Renal cortical epithelial cell (primary cell): ENCODE data around the gene NME8. TPM values are rescaled to one million over a fixed set of nuclear protein-coding genes. Genes with fewer than 3 reads are reported as not detected.
"Not testable (repeated sequence)": the region's sequence is repeated elsewhere in the genome, so short reads cannot be mapped to it uniquely, and the experiment has no call there.

Experiments used
- DNase-seq: peaks from one replicate; pipeline ENCODE4 v3.0.0-alpha.2; 2011; ENCODE audit warnings: low read depth
- total RNA-seq: library from RNA; depleted of rRNA; stranded (reverse); fragments of >200 nt; gene quantifications from 2 replicates; pipeline ENCODE4 v1.2.3, GENCODE V29; 2014

Gene NME8, protein sequence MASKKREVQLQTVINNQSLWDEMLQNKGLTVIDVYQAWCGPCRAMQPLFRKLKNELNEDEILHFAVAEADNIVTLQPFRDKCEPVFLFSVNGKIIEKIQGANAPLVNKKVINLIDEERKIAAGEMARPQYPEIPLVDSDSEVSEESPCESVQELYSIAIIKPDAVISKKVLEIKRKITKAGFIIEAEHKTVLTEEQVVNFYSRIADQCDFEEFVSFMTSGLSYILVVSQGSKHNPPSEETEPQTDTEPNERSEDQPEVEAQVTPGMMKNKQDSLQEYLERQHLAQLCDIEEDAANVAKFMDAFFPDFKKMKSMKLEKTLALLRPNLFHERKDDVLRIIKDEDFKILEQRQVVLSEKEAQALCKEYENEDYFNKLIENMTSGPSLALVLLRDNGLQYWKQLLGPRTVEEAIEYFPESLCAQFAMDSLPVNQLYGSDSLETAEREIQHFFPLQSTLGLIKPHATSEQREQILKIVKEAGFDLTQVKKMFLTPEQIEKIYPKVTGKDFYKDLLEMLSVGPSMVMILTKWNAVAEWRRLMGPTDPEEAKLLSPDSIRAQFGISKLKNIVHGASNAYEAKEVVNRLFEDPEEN
- total RNA-seq, result not detected in 2 replicates

DNA sequence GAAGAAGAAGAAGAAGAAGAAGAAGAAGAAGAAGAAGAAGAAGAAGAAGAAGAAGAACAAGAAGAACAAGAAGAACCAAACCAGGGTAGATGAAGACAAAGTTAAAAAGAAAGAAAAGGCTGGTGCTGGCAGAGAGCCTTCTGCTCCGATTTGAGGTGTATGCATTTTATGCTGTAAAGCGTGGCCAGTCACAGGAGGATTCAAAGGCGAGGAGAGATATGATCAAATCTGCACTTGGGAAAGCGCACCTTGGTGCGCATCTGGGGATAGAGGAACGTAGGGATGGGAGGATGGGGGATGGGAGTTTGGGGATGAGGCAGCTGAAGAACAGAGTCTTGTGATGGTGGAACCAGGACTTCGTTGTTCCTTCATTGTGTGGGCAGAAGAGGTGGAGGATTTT lies at the start of gene NME8:
Gene NME8, plus strand, starts transcription at position 301 of the 400 bp plus-strand sequence. CDS start 1,670 bp downstream, outside the sequence.
- DNase-seq, result no peak

DNA sequence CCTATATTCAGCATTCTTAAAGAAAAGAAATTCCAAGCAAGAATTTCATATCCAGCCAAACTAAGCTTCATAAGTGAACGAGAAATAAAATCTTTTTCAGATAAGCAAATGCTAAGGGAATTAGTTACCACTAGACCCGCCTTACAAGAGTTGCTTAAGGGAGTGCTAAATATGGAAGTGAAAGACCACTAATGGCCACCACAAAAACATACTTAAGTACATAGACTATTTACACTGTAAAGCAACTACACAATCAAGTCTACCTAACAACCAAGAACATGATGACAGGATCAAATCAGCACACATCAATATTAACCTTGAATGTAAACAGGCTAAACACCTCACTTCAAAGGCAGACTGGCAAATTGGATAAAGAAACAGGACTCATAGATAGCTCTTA lies 42.2 kb upstream of the NME8 start:
- DNase-seq, result no peak

GRCh38 chr7:37812161-37812580 lies 36.2 kb upstream of the NME8 start:
- DNase-seq, result not testable (repeated sequence)

GRCh38 chr7:37815671-37816371 lies 32.6 kb upstream of the NME8 start:
- DNase-seq, result no peak

- no peak for DNase-seq
These were observed 31.3 kb upstream of the NME8 start for GRCh38 chr7:37816922-37817590.

DNA sequence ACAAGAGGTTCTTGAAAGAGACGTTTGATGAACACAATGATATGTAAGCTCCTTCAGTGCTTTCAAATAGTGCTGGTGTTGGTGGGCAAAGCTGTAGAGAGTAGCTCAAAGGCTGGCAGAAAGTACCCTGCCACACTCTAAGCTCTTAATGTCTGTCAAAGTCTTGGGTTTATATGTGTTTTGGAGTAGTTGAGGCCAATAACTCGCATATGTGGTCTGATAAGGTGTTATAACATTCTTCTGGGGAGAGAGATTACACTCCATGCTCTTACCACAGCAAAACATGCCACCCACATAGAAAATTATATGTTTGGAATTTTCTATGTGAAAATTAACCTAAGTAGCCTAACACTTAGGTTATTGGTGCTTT lies 30.8 kb upstream of the NME8 start:
- DNase-seq, result no peak

DNA sequence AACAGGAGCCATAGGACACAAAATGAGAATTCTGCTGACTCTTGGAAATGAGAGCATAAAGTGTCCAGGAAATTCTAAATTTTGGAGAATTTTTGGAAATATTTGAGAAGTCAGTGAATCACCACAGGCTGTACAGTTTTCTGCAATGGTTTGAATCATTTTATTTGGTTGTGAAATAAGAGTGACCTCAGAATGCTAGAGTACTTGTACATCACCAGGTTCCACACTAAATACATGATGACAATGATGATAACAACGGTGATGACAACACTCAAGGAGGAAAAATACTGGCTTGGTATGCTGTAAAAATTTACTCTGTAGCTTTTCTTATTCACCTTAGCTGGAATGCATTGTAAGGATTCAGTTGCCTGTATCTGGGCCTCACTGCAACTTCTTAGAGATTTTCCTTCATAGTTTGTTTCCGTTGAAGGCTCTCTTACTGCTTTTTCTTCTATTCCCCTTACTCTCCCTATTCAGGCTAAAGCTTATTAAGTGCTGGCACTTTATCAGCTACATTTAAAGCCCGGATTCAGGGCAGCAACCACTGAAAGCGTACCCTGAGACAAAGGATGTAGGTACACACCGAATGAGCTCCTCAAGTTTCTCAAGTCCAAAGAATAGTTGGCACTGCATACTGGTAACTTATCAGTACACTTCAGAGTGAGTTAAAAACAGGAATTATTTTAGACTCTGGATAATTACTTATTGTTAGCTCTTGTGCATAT lies 30.2 kb upstream of the NME8 start:
- no peak for DNase-seq

DNA sequence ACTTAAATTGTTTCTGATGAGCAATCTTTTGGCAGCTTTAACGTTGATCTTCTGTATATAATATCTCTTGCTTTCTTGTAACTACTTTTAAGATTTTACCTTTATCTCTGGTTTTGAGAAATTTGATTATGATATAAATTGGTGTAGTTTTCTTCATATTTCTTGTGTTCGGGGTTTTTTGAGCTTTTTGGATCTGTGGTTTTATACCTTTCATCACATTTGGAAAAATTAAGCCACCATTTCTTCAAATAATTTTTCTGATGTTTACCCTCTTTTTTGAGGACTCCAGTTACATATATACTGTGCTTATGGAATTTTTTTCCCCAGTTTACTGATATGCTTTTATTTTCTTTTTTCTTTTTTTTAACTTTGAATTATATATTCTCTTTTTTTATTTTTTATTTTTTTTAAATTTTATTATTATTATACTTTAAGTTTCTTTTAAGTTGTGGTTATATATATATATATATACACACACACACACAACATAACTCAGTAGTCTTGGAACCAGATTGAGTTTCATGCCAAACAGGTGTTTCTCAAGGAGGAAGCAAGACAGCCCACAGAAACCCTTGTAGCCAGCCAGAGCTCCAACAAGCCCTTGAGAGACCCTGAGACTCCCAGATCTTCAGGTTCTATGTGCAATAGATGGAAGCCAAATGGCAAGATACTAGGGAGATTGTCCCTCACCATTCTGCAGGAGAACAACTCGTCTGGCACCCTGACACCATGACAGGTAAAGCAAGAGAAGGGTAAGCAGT lies 27.5 kb upstream of the NME8 start:
- DNase-seq, result no peak

DNA sequence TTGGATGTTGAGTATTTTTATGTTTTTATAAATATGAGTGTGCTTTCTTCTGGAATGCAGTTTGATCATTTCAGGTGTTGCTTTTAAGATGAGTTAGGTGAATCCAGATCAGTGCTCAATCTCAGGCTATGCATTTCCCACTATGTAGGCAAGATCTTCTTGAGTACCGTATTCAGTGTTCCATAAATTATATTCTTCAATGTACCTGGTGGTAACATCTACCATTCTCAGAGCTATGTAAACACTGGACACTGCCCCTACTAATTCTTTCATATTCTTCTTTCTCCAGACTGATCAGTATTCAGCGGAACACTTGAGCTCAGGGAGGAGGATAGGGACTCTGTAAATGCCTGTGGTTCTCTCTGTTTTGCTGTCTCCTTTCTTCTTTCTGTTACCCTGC lies 25.5 kb upstream of the NME8 start:
- no peak for DNase-seq

DNA sequence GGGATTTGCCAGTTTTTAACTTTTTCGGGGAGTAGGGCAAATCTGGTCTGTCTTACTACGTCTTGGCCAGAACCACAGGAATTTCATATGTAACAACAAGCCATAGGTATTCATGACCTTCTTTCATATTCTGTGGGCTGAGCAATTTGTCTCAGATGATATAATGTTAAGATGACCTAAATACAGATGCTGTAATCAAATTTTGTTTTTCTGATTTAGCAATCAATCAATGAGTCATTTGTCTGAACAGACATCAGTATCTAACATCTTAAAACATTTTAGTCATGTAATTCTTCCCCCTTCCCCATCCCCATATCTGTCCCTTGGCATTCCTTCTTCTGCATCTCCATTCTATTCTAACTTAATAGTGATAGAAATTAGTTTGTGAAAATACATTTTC lies 24.8 kb upstream of the NME8 start:
- no peak for DNase-seq

GRCh38 chr7:37825038-37825437 lies 23.4 kb upstream of the NME8 start:
- DNase-seq, result no peak

- DNase-seq, result no peak
These were observed 21.6 kb upstream of the NME8 start for GRCh38 chr7:37826825-37827224.

DNA sequence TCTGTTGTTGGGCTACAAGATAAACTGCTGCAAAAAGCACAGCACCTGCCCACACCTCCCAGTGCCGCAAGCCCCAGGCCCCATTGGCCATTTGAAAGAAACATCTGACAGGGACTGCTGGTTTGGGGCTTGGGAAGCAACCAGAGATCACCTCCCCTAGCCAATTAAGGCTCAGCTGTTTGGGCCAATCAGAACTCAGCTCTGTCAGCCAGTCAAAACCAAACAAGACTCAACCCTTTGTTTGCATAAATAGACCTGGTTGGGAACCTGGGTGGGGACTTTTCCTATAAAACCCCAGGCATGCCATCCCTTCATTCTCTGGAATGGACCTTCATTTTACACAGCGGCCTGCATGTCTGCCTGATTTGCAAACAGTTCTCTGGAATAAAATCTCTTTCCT lies 17.2 kb upstream of the NME8 start:
- DNase-seq, result no peak

DNA sequence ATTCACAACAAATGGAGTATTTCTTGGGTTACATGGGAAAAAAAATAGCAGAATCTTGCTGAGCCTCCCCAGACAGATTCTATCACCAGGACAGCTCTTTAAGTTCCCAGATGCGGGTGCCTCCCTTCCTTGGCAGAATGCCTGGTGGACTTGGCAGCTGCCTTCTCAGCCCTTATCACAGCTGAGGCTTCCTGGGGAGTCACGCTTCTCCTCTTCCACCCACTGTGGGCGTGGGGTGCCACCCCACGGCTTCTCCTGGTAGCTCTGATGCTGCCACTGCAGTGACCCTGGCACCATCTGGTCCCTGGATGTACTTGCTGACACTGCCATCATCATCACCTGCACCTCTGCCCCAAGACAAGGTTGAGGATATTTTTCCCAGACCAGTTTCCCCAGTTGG lies 16.2 kb upstream of the NME8 start:
- DNase-seq, result peak; percentile 10

- peak; percentile 42 for DNase-seq
These were observed 15.1 kb upstream of the NME8 start for GRCh38 chr7:37833107-37833817.

DNA sequence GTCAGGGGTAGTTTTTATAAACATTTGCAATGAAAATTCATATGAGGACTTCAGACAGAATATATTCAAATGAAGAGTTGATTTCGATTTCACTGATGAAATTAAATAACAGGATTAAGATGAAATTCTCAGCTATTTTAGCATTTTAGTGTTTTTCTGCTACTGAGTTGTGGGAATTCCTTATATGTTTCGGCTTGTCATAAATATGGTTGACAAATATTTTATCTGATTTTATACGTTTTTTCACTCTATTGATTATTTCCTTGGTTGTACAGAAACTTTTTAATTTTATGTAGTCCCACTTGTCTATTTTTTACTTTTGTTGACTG lies 14.6 kb upstream of the NME8 start:
- DNase-seq, result no peak

GRCh38 chr7:37853468-37853867 lies 5.1 kb downstream of the NME8 start:
- no peak for DNase-seq

GRCh38 chr7:37882086-37882485 lies 33.7 kb downstream of the NME8 start:
- no peak for DNase-seq

DNA sequence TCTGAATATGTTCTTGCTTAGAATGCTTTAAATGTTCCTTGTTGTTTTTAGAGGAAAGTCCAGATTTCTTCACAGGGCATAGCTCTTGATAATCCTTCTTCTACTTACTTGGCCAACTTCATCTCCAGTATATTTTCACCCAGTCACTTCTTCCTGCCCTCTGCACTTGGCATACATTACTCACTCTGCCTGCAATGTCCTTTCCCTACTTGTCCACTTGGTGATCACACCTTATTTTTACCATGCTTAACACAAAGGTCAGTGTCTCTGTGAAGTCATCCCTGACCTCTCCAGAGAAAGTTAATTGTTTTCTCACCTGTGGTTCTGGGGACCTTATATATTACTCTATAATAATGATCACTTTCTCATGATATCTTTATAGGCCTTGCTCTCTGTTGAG lies 45.0 kb downstream of the NME8 start:
- DNase-seq, result peak; percentile 51

GRCh38 chr7:37894671-37895070 lies 46.3 kb downstream of the NME8 start:
- DNase-seq, result no peak
